Heart left ventricle (tissue), 13 donors: ENCODE measurements around the gene TTC39C.

Experiments
- CTCF ChIP-seq, 12 donors: fragments of 200-600 bp; sonication (generic) in 4 of 12; IDR thresholded peaks; one replicate each; pipeline versions ENCODE4 v1.5.0 to v1.8.0; 2018 to 2022; ENCODE audit warnings: antibody characterized with exemption in 12 of 12, mild to moderate bottlenecking in 5 of 12
- POLR2A ChIP-seq, 2 donors: fragments of 450-650 bp; IDR thresholded peaks; one replicate each; pipeline ENCODE4 v1.6.1; 2017; ENCODE audit warnings: antibody characterized with exemption in 2 of 2, mild to moderate bottlenecking in 2 of 2, moderate library complexity in 2 of 2
- donor health status: ischemic (EF 13 %, LVEDD 7.1; RV severe dilation, severe dysfunction).
- donor health status: DM: no; HTN: yes; CAD: no.
- donor health status: DM: no; HTN: no; CAD: no.
- donor health status: ischemic (EF 25% LVEDD 6.9; RV normal size, moderate dysfunction).
- donor health status: ischemic (EF 25% LVEDD 5.7; RV mildly dilated, moderate dysfunction).
- donor health status: ischemic (EF 35%, LVEDD 5.7; RV mildly dilated, moderate dysfunction).
- donor health status: nonischemic (EF 11% LVEDD 7.7; RV severe dilation, severe dysfunction).
- donor health status: DM: yes; HTN: yes; CAD: no.
- donor health status: PGD.
- donor health status: ischemic (EF 29% LVEDD 5.4; RV normal size, mild dysfunction).
- donor health status: nonischemic (EF 23%, LVEDD 6.1; RV moderate dilation, normal function).

GRCh38 chr18:24090876-24091275 is 76.3 kb downstream of the TTC39C start:
- TF ChIP-seq POLR2A (IDR thresholded peaks at IDR 0.05) (no peak), CTCF (IDR thresholded peaks at IDR 0.05) (no peak)
